Thymus (tissue), 11 donors: Measurements from ENCODE around the gene PPP2R3B. TPM values are rescaled to one million over a fixed set of nuclear protein-coding genes. Genes with fewer than 3 reads are reported as not detected.

Source experiments
- DNase-seq, 9 donors: peaks; one replicate each; pipeline ENCODE4 v3.0.0-alpha.2; 2013; ENCODE audit warnings: low spot score in 9 of 9, low read depth in 6 of 9, missing footprints in 1 of 9
- H3K27ac ChIP-seq, 2 donors: one replicate each; pipeline ENCODE4 v1.5.1; 2013; ENCODE audit warnings: control low read depth in 1 of 2, low read depth in 1 of 2, low read length in 1 of 2, mild to moderate bottlenecking in 1 of 2, moderate library complexity in 1 of 2
- H3K27me3 ChIP-seq, 2 donors: one replicate each; pipeline ENCODE4 v1.5.1; 2013; ENCODE audit warnings: low read length in 1 of 2; ENCODE audit not compliant: control insufficient read depth in 2 of 2, insufficient read depth in 1 of 2
- H3K36me3 ChIP-seq, 2 donors: one replicate each; pipeline ENCODE4 v1.5.1; 2013; ENCODE audit warnings: low read length in 1 of 2, mild to moderate bottlenecking in 1 of 2, moderate library complexity in 1 of 2; ENCODE audit not compliant: control insufficient read depth in 2 of 2, insufficient read depth in 2 of 2
- H3K4me1 ChIP-seq, 2 donors: one replicate each; pipeline ENCODE4 v1.5.1; 2013; ENCODE audit warnings: low read length in 2 of 2; ENCODE audit not compliant: control insufficient read depth in 2 of 2, insufficient read depth in 2 of 2
- H3K4me3 ChIP-seq, 2 donors: one replicate each; pipeline ENCODE4 v1.5.1; 2013; ENCODE audit warnings: low read length in 2 of 2, control low read depth in 1 of 2, mild to moderate bottlenecking in 1 of 2
- H3K9me3 ChIP-seq, 2 donors: one replicate each; pipeline ENCODE4 v1.5.1; 2013; ENCODE audit warnings: low read length in 1 of 2, mild to moderate bottlenecking in 1 of 2; ENCODE audit not compliant: control insufficient read depth in 2 of 2, insufficient read depth in 1 of 2
- WGBS: extraction: QIAGEN DNeasy Blood & Tissue Kit; methylation state at CpG from one replicate; pipeline ENCODE4 v1.1.7; 2013; 5-methylcytosine and 5-hydroxymethylcytosine counted together
- polyA plus RNA-seq: library from polyadenylated mRNA; stranded (reverse); fragments of 200-250 nt; gene quantifications from one replicate; pipeline ENCODE4 v1.2.3, GENCODE V29; 2013
- total RNA-seq: library from RNA; stranded (reverse); fragments of 120-200 nt; gene quantifications from one replicate; pipeline ENCODE4 v1.2.4, GENCODE V29; 2013
- donor health status: healthy.

PPP2R3B gene
- total and polyA plus RNA-seq, 2 donors, result 54.1 to 88.5 TPM

DNA sequence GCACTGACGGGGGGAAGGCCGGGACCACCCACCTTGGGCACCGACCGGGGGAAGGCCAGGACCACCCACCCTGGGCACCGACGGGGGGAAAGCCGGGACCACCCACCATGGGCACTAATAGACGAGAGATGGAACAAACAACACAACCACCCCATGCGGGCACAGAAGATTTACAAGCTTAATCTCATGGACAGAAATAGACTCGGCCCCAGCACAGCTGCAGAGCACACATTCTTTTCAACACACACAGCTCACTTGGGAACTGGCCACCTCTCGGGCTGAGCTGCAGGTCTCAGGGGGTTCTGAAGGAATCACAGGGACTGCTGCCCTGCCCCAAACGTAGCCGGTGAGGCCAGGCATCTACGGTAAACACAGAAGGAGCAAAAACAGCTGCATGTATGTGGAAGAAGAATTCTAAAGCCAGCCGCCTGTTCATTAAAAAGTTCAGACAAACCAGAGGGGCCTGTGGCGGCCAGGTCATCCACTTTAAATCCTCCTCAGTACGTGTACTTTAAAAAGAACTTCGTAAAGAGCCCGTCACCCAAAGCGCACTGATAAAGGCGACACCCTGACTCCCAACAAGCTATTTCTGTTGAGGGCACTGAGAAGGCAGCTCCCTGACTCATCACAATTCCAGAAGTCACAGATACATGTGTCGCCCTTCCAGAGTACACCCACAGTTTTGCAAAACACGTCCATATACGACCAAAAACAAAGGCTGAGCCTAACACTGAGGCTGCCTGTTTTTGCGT is 17.7 kb downstream of the PPP2R3B start:
- 92% methylated on average over 25 of the region's 25 CpGs for WGBS
- peaks cover 0 to 5% of the 10 kb centered on the region in 2 donors for H3K36me3 ChIP-seq
- peaks cover 6 to 22% of the 10 kb centered on the region in 2 donors for H3K27me3 ChIP-seq
- peaks cover 37 to 41% of the 10 kb centered on the region in 2 donors for H3K4me1 ChIP-seq
- H3K9me3 ChIP-seq, result peaks cover 0 to 4% of the 10 kb centered on the region in 2 donors
- H3K27ac ChIP-seq, result no peak overlapping the region
- no peak for DNase-seq
- no peak overlapping the region for H3K4me3 ChIP-seq

DNA sequence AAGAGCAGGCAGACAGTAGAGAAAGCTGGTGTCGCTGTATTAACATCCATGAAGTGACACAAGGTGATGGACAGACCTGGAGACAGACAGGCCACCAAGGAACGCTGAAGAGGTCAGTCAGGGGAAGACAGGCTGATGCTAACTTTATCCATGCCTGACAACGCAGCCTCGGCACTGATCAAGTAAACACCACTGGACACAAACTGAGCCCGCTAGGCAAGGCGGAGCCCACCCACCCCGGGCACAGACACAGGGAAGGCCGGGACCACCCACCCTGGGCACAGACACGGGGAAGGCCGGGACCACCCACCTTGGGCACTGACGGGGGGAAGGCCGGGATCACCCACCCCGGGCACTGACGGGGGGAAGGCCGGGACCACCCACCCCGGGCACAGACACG is 18.8 kb downstream of the PPP2R3B start:
- WGBS, result 96% methylated on average over 17 of the region's 17 CpGs
- no peak for DNase-seq
- peaks cover 8 to 15% of the 10 kb centered on the region in 2 donors for H3K9me3 ChIP-seq

DNA sequence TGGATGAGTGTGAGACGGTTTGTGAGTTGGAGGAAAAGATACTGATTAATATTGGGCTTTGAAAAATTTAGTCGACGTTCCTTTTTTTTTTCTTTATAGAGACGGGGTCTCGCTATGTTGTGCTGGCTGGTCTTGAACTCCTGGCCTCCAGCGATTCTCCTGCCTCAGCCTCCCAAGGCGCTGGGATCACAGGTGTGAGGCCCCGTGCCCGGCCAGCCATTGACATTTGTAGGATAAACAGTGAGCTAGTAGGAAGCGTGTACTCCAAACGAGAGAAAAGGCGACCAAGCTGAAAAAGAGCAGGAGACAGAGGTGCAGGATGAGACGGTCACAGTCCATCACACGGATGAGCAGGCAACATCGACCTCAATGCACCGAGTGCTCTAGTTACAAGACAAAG is 19.4 kb downstream of the PPP2R3B start:
- Histone ChIP-seq H3K27me3 (peaks cover 3 to 10% of the 10 kb centered on the region in 2 donors), H3K27ac (no peak overlapping the region), H3K9me3 (peaks cover 8 to 19% of the 10 kb centered on the region in 2 donors), H3K36me3 (peaks cover 0 to 16% of the 10 kb centered on the region in 2 donors), H3K4me1 (peaks cover 26 to 36% of the 10 kb centered on the region in 2 donors), H3K4me3 (no peak overlapping the region)
- no peak for DNase-seq
- WGBS, result 92% methylated on average over 16 of the region's 16 CpGs

More for the DNA sequence above, 18.8 kb downstream of the PPP2R3B start:
- peaks cover 3 to 15% of the 10 kb centered on the region in 2 donors for H3K27me3 ChIP-seq
- peaks cover 0 to 16% of the 10 kb centered on the region in 2 donors for H3K36me3 ChIP-seq
- H3K4me1 ChIP-seq, result peaks cover 31 to 39% of the 10 kb centered on the region in 2 donors
- H3K27ac ChIP-seq, result no peak overlapping the region
- H3K4me3 ChIP-seq, result no peak overlapping the region

DNA sequence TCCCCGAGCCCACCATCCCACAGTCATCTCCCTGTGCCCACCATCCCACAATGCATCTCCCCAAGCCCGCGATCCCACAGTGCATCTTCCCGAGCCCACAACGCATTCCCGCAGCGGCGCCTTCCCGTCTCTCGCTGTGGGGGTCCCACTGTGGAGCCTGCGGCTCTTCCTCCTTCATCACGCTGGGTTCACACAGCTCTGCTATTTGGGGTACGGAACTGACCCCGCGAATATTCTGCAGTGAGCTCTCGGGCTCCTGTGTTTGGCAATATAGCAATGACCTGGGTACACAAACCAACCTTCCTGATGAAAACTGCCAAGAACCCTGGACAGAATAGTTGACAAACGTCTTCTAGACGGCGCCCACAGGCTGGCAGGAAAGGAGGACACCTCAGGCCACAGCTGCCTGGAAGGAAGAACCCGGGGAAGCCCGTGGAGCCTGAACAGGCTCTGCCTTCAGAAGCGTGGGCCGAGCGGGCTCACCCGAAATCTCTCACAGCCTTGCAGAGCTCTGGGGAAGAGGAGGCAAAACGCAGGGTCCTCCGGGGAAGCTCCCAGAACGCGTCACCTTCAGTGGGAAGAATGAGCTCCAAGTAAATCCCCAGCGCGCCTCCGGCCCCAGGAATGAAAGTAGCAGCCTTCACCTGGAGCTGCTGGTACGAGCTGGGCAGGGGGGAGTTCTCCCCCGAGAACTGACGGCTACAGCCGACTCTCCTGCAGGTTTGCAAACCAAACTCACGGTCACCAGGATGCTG is 22.9 kb downstream of the PPP2R3B start:
- DNase-seq, result no peak
- 98% methylated on average over 37 of the region's 37 CpGs for WGBS

DNA sequence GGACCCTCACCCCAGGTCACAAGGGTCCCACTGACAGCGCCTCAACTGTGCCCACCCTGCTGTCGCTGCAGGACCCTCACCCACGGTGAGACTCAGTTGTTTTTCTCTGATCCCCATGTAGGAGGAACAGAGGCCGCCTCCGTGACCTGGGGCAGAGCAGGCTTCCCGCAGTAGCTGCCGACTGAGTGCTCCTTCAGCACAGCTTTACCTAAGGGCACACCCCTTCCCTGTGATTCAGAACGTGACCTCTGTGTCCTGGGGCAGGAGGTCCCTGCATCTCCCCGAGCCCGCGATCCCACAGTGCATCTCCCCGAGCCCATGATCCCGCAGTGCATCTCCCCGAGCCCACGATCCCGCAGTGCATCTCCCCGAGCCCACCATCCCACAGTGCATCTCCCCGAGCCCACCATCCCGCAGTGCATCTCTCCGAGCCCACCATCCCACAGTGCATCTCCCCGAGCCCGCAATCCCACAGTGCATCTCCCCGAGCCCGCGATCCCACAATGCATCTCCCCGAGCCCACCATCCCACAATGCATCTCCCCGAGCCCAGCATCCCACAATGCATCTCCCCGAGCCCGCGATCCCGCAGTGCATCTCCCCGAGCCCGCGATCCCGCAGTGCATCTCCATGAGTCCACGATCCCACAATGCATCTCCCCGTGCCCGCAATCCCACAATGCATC is 23.6 kb downstream of the PPP2R3B start:
- H3K27me3 ChIP-seq, result no peaks in the 10 kb centered on the region
- peaks cover 28 to 51% of the 10 kb centered on the region in 2 donors for H3K36me3 ChIP-seq
- H3K9me3 ChIP-seq, result peaks cover 31 to 55% of the 10 kb centered on the region in 2 donors
- no peak overlapping the region for H3K4me3 ChIP-seq
- H3K27ac ChIP-seq, result no peak overlapping the region
- peaks cover 0 to 2% of the 10 kb centered on the region in 2 donors for H3K4me1 ChIP-seq
- WGBS, result 82% methylated on average over 38 of the region's 38 CpGs
- no peak for DNase-seq

More for the DNA sequence above, 22.9 kb downstream of the PPP2R3B start:
- Histone ChIP-seq H3K4me3 (no peak overlapping the region), H3K4me1 (peaks cover 0 to under 1% of the 10 kb centered on the region in 2 donors), H3K27me3 (no peaks in the 10 kb centered on the region), H3K27ac (no peak overlapping the region), H3K36me3 (peaks cover 26 to 46% of the 10 kb centered on the region in 2 donors), H3K9me3 (peaks cover 30 to 48% of the 10 kb centered on the region in 2 donors)

DNA sequence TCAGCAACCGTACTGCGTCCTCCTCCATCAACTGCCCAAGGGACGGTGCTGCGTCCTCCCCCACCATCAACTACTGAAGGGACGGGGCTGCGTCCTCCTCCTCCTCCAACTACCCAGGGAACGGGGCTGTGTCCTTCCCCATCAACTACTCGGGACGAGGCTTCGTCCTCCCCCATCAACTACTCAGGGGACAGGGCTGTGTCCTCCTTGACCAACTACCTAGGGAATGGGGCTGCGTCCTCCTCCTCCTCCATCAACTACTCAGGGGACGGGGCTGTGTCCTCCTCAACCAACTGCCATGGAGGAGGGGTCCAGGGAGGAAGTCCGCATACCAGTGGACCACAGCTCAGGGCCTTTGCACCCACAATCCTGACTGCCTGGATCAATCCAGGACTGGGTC is 24.4 kb downstream of the PPP2R3B start:
- H3K27me3 ChIP-seq, result no peaks in the 10 kb centered on the region
- peaks cover 32 to 54% of the 10 kb centered on the region in 2 donors for H3K36me3 ChIP-seq
- H3K9me3 ChIP-seq, result peaks cover 31 to 58% of the 10 kb centered on the region in 2 donors
- WGBS, result 98% methylated on average over 13 of the region's 13 CpGs
- no peak for DNase-seq
- no peak overlapping the region for H3K27ac ChIP-seq
- H3K4me3 ChIP-seq, result no peak overlapping the region
- peaks cover 6% of the 10 kb centered on the region in 2 donors for H3K4me1 ChIP-seq

DNA sequence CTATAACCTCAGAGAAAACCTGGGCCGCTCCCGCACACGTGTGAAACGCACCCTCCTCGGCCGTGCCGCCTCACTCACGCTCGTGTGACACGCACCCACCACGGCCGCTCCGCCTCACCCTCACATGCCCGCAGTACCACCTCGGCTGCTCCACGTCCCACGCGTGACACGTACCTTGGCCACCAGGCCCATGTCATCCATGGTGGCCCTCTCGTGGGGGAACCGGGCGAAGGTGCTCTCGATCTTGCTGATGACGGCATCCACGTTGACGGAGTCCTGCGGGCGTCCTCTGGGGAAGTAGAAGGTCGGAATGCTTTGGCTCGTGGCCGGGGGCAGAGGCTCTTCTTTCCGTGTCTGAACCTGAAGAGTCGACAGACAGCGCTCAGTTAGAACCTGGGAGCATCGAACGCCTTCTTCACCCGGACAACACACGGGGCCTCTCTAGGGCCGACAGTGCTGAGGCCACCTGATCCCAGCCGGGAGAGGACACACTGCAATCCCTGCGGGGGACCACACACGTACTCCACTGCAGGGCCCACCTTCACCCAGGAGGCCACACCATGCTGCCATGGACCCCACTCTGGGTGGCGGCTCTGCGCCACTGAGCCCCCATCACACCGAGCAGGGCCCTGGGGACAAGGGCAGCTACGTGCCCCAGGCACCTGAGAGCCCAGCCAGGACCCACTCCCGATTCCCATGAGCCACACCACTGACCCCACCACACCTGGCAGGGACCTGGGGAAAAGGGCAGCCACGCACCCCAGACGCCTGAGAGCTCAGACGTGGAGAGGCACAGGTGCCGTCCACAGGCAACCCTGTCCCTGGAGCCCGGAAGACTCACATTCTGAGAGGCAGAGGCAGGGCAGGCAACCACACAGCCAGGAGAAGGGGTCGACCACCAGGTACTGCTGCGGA is 25.2 kb downstream of the PPP2R3B start:
- WGBS, result 97% methylated on average over 54 of the region's 54 CpGs
- no peak overlapping the region for H3K4me3 ChIP-seq
- H3K36me3 ChIP-seq, result peaks cover 32 to 57% of the 10 kb centered on the region in 2 donors
- peaks cover 31 to 58% of the 10 kb centered on the region in 2 donors for H3K9me3 ChIP-seq
- H3K27ac ChIP-seq, result no peak overlapping the region
- peaks cover 9 to 10% of the 10 kb centered on the region in 2 donors for H3K4me1 ChIP-seq
- DNase-seq, result no peak
- H3K27me3 ChIP-seq, result no peaks in the 10 kb centered on the region

DNA sequence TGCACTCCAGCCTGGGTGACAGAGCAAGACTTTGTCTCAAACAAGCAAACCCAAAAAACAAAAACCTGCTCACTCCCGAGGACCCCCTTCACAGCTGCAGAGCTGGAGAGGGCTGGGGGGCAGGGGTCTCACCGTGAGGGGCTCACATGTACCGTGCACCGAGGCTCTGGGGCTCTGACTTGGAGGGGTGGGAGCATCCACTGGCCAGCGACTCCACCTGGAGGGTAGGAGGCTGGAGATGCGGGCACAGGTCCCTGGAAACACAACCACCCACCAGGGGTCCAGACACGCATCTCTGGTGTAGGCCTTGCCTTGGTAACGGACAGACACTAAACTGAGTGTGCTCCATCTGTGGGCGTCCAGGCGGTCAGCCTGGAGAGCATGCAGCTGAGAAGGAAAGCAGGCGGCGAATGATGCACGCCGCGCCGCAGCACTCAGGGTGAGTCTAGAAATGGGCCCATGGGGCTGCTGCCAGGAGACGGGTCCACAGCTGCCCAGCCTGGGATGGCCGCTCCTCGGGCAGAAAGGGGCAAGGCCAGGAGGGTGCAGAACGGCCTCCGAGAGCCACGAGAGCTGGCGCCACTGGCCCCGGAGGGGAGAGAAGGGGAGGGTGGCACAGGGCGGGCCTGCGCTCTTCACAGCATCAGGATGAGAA is 26.1 kb downstream of the PPP2R3B start:
- no peak for DNase-seq

More for the DNA sequence above, 26.1 kb downstream of the PPP2R3B start:
- Histone ChIP-seq H3K27ac (no peak overlapping the region), H3K4me3 (no peak overlapping the region), H3K27me3 (no peaks in the 10 kb centered on the region), H3K36me3 (peaks cover 34 to 65% of the 10 kb centered on the region in 2 donors), H3K4me1 (peaks cover 9 to 10% of the 10 kb centered on the region in 2 donors), H3K9me3 (peaks cover 31 to 58% of the 10 kb centered on the region in 2 donors)
- 97% methylated on average over 26 of the region's 26 CpGs for WGBS
